ENCODE results near the gene BTG1.

- TF ChIP-seq L3MBTL2 (conservative IDR thresholded peaks at IDR 0.05) (no peak), FOXM1 (IDR thresholded peaks at IDR 0.05; ENCODE audit: borderline replicate concordance) (no peak), CTBP1 (IDR thresholded peaks at IDR 0.05; ENCODE audit: borderline replicate concordance) (no peak), BHLHE40 (IDR thresholded peaks at IDR 0.05; ENCODE audit: borderline replicate concordance) (no peak), SP1 (IDR thresholded peaks at IDR 0.05) (no peak)
Measured at GRCh38 chr12:92188517-92189188, 43.0 kb upstream of the BTG1 start.

All from HEK293T (cell line).